K562 (cell line): ENCODE data around the gene ATP5MK. TPM values are rescaled to one million over a fixed set of nuclear protein-coding genes. Genes with fewer than 3 reads are reported as not detected.

Experiments used
- ADNP ChIP-seq: fragments of 200-800 bp; sonication (Bioruptor generic); IDR thresholded peaks from 2 replicates; pipeline ENCODE4 v1.6.1; 2016; ENCODE audit warnings: missing genetic modification characterization, missing compliant biosample characterization
- CBX5 ChIP-seq: IDR thresholded peaks from 2 replicates; pipeline ENCODE4 v1.6.1; 2014; ENCODE audit warnings: low read depth, borderline replicate concordance
- CTBP1 ChIP-seq: fragments of 450-650 bp; IDR thresholded peaks from 2 replicates; pipeline ENCODE4 v1.6.1; 2016; ENCODE audit warnings: borderline replicate concordance
- ELF1 ChIP-seq: fragments of 200-800 bp; sonication (Bioruptor generic); IDR thresholded peaks from 2 replicates; pipeline ENCODE4 v1.6.1; 2016; ENCODE audit warnings: missing genetic modification characterization, missing compliant biosample characterization
- FOS ChIP-seq: IDR thresholded peaks from 3 replicates; pipeline ENCODE4 v1.6.1; 2011; ENCODE audit not compliant: insufficient read length; ENCODE audit errors: extremely low read depth
- HMG20B ChIP-seq: fragments of 250-450 bp; sonication (Bioruptor Pico); IDR thresholded peaks from 2 replicates; pipeline ENCODE4 v1.5.0; 2021; ENCODE audit warnings: mild to moderate bottlenecking
- HMGXB4 ChIP-seq: sonication (generic); formaldehyde crosslinking; IDR thresholded peaks from 2 replicates; pipeline ENCODE4 v1.8.1; 2023; ENCODE audit warnings: mild to moderate bottlenecking, missing genetic modification reagents
- IRF2 ChIP-seq: sonication (generic); formaldehyde crosslinking; IDR thresholded peaks from 2 replicates; pipeline ENCODE4 v1.8.1; 2022; ENCODE audit warnings: mild to moderate bottlenecking, missing genetic modification reagents
- NFE2L1 ChIP-seq: fragments of 450-650 bp; IDR thresholded peaks from 2 replicates; pipeline ENCODE4 v1.6.1; 2016; ENCODE audit warnings: missing genetic modification characterization, low read depth, mild to moderate bottlenecking, missing compliant biosample characterization, moderate library complexity, borderline replicate concordance
- SMAD2 ChIP-seq: fragments of 150-350 bp; IDR thresholded peaks from 2 replicates; pipeline ENCODE4 v1.6.1; 2014; ENCODE audit warnings: low read depth, mild to moderate bottlenecking, low read length
- SNIP1 ChIP-seq: fragments of 450-650 bp; IDR thresholded peaks from 2 replicates; pipeline ENCODE4 v1.7.1; 2017; ENCODE audit warnings: low read depth, mild to moderate bottlenecking
- SRSF7 ChIP-seq: fragments of 200-400 bp; formaldehyde crosslinking; optimal IDR thresholded peaks from 2 replicates; pipeline ENCODE3; 2017; ENCODE audit warnings: mild to moderate bottlenecking, low read depth, low read length
- U2AF1 ChIP-seq: fragments of 200-400 bp; formaldehyde crosslinking; optimal IDR thresholded peaks from 2 replicates; pipeline ENCODE3; 2017; ENCODE audit warnings: mild to moderate bottlenecking, low read depth, low read length, moderate library complexity
- ZKSCAN3 ChIP-seq: fragments of 250-450 bp; sonication (Bioruptor Pico); IDR thresholded peaks from 2 replicates; pipeline ENCODE4 v1.4.0; 2020
- ZNF165 ChIP-seq: fragments of 250-450 bp; sonication (Bioruptor Pico); IDR thresholded peaks from 2 replicates; pipeline ENCODE4 v1.4.0; 2020; ENCODE audit warnings: borderline replicate concordance
- ZNF212 ChIP-seq: fragments of 450-650 bp; formaldehyde crosslinking; IDR thresholded peaks from 2 replicates; pipeline ENCODE4 v1.4.0; 2020; ENCODE audit warnings: mild to moderate bottlenecking
- ZNF324 ChIP-seq: fragments of 250-450 bp; sonication (Bioruptor Pico); IDR thresholded peaks from 2 replicates; pipeline ENCODE4 v1.4.0; 2020; ENCODE audit warnings: mild to moderate bottlenecking
- ZNF699 ChIP-seq: fragments of 250-450 bp; sonication (Bioruptor Pico); IDR thresholded peaks from 2 replicates; pipeline ENCODE4 v1.8.0; 2021; ENCODE audit warnings: mild to moderate bottlenecking, moderate library complexity; ENCODE audit not compliant: insufficient replicate concordance
- ZNF75A ChIP-seq: fragments of 450-650 bp; formaldehyde crosslinking; IDR thresholded peaks from 2 replicates; pipeline ENCODE4 v1.4.0; 2020; ENCODE audit warnings: mild to moderate bottlenecking
- polyA plus RNA-seq, 8 experiments: library from polyadenylated mRNA; depleted of rRNA in 4 of 8; stranded (reverse) in 5 of 8; unstranded in 3 of 8; fragments of >200 nt; fragmentation: Nextera tagmentation in 2 of 8; fragmentation: Illumina TruSeq in 1 of 8; extraction: Ambion mirVana in 2 of 8; extraction: Trizol in 1 of 8; gene quantifications; 2 replicates each; pipeline versions ENCODE4 v1.2.1 to v1.2.3, GENCODE V29; 2011 to 2014; ENCODE audit warnings: inconsistent platforms in 1 of 8, missing spikeins in 1 of 8
- total RNA-seq, 7 experiments: library from RNA; depleted of rRNA in 6 of 7; stranded (reverse); fragments of >200 nt in 6 of 7; fragmentation: Illumina TruSeq in 2 of 7; extraction: Trizol in 2 of 7; gene quantifications; 2 replicates each; pipeline versions ENCODE4 v1.2.1 to v1.2.3, GENCODE V29; 2011 to 2021; ENCODE audit warnings: low replicate concordance in 1 of 7
- TF ChIP-seq, protein P1 (sequence below), 2 experiments: fragments of 450-650 bp; IDR thresholded peaks; 2 replicates each; pipeline ENCODE4 v1.6.1; 2018; ENCODE audit warnings: mild to moderate bottlenecking in 2 of 2, low read depth in 1 of 2; ENCODE audit not compliant: partially characterized antibody in 2 of 2
- TF ChIP-seq, protein P2 (sequence below), 2 experiments: fragments of 200-800 bp in 1 of 2; sonication (Bioruptor generic) in 1 of 2; sonication (generic) in 1 of 2; formaldehyde crosslinking in 1 of 2; IDR thresholded peaks in 1 of 2; conservative IDR thresholded peaks in 1 of 2; 2 replicates each; pipeline versions ENCODE4 v1.5.0 to v1.6.1; 2016 to 2020; ENCODE audit warnings: missing compliant biosample characterization in 1 of 2, missing genetic modification characterization in 1 of 2, missing genetic modification reagents in 1 of 2

Gene ATP5MK
- total and polyA plus RNA-seq, 9 of the 15 experiments (the other 6 are each of a cell fraction or from before 2014, with no cell fraction given): 182 to 1,810 (median 741) TPM

DNA sequence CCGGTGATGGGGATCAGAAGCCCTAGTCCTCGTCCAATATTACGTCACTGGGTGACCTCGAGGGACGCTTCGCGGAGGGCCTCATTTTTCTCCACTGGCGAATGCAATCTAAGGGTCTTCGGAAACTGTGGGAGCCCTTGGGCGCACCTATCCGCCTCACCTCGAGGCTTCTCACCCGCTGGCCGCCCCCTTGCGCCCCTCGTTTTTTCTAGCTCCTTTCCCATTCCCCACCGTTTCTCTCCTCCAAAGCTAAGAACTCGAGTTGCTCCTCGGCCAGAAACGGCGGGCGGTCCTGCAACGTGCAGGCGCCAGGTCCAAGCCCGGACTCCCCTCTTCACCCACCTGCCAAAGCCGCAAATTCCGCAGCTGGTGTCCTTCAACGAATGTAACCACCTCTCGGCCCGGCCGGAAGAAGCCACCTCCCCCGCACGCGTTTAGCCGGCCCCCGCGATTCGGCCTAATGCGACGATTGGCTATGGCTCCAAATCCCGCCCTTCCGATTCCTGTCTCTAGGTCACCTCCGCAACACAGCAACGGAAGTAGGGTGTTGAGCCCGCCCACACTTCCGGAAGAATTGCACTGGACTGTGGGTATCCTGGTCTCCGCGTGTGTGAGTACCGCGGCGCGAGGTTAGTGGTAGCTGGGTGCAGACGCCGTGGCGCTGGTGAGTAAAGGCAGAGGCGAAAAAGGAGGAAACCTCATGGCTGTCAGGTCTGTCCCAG, at the start of gene ATP5MK, which contains the start of gene PDCD11 (continued):
- no peak for TF ChIP-seq ZNF212 (CRISPR knock-in tag)
- TF ChIP-seq SMAD2: no peak
- peak; percentile 58 for TF ChIP-seq ELF1 (tag)
- no peak for TF ChIP-seq ZNF324
- TF ChIP-seq, protein P1, sequence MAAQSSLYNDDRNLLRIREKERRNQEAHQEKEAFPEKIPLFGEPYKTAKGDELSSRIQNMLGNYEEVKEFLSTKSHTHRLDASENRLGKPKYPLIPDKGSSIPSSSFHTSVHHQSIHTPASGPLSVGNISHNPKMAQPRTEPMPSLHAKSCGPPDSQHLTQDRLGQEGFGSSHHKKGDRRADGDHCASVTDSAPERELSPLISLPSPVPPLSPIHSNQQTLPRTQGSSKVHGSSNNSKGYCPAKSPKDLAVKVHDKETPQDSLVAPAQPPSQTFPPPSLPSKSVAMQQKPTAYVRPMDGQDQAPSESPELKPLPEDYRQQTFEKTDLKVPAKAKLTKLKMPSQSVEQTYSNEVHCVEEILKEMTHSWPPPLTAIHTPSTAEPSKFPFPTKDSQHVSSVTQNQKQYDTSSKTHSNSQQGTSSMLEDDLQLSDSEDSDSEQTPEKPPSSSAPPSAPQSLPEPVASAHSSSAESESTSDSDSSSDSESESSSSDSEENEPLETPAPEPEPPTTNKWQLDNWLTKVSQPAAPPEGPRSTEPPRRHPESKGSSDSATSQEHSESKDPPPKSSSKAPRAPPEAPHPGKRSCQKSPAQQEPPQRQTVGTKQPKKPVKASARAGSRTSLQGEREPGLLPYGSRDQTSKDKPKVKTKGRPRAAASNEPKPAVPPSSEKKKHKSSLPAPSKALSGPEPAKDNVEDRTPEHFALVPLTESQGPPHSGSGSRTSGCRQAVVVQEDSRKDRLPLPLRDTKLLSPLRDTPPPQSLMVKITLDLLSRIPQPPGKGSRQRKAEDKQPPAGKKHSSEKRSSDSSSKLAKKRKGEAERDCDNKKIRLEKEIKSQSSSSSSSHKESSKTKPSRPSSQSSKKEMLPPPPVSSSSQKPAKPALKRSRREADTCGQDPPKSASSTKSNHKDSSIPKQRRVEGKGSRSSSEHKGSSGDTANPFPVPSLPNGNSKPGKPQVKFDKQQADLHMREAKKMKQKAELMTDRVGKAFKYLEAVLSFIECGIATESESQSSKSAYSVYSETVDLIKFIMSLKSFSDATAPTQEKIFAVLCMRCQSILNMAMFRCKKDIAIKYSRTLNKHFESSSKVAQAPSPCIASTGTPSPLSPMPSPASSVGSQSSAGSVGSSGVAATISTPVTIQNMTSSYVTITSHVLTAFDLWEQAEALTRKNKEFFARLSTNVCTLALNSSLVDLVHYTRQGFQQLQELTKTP (IDR thresholded peaks at IDR 0.05; ENCODE audit: low read depth in 1 of 2, partially characterized antibody in 2 of 2): no peak
- TF ChIP-seq ZNF75A: no peak
- TF ChIP-seq, protein P2, sequence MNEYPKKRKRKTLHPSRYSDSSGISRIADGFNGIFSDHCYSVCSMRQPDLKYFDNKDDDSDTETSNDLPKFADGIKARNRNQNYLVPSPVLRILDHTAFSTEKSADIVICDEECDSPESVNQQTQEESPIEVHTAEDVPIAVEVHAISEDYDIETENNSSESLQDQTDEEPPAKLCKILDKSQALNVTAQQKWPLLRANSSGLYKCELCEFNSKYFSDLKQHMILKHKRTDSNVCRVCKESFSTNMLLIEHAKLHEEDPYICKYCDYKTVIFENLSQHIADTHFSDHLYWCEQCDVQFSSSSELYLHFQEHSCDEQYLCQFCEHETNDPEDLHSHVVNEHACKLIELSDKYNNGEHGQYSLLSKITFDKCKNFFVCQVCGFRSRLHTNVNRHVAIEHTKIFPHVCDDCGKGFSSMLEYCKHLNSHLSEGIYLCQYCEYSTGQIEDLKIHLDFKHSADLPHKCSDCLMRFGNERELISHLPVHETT (CRISPR knock-in tag; conservative IDR thresholded peaks at IDR 0.05 in 1 of 2, IDR thresholded peaks at IDR 0.05 in 1 of 2): no peak
- no peak for TF ChIP-seq ZKSCAN3 (CRISPR knock-in tag)
- TF ChIP-seq FOS: peak; percentile 40
- TF ChIP-seq SNIP1: no peak
- no peak for TF ChIP-seq HMG20B (CRISPR knock-in tag)
- TF ChIP-seq ZNF699: no peak
- no peak for TF ChIP-seq NFE2L1
- TF ChIP-seq SRSF7: no peak
- no peak for TF ChIP-seq HMGXB4 (CRISPR knock-in tag)
- TF ChIP-seq U2AF1: no peak
- TF ChIP-seq IRF2 (CRISPR knock-in tag): no peak
- no peak for TF ChIP-seq CBX5
- TF ChIP-seq ZNF165 (CRISPR knock-in tag): no peak
- peak; percentile 37; the same call in 1 of the 2 replicates for TF ChIP-seq CTBP1
- TF ChIP-seq ADNP (tag): no peak
